ENCODE results near the gene TMEM63C.

TMEM63C gene

GRCh38 chr14:77306416-77306815 is 124.8 kb downstream of the TMEM63C start:
- DNase-seq (ENCODE audit: low read depth) = no peak
- H3K4me3 ChIP-seq (ENCODE audit: low read depth, low read length) = no peak overlapping the region
- TF ChIP-seq CTCF (IDR thresholded peaks at IDR 0.05; ENCODE audit: insufficient read depth, low read depth, low read length, missing control alignments) = no peak

- DNase-seq (ENCODE audit: low read depth) = no peak
- no peak for TF ChIP-seq CTCF (IDR thresholded peaks at IDR 0.05; ENCODE audit: insufficient read depth, low read depth, low read length, missing control alignments)
- H3K4me3 ChIP-seq (ENCODE audit: low read depth, low read length) = no peak overlapping the region
Observed at GRCh38 chr14:77306851-77307496, 125.4 kb downstream of the TMEM63C start.

Measured in GM12865 (cell line).